Neural progenitor cell (in vitro differentiated cells): ENCODE data around the gene TEDDM1. TPM values are rescaled to one million over a fixed set of nuclear protein-coding genes. Genes with fewer than 3 reads are reported as not detected.

Experiments
- DNase-seq: peaks from one replicate; pipeline ENCODE4 v3.0.0-alpha.2; 2016; ENCODE audit warnings: low spot score
- H2AFZ ChIP-seq: fragments of 200-600 bp; sonication (generic); replicated peaks from 2 replicates; pipeline ENCODE4 v1.6.1; 2016; ENCODE audit warnings: antibody characterized with exemption
- H3F3A ChIP-seq: fragments of 200-600 bp; sonication (generic); 2 replicates; pipeline ENCODE4 v1.6.1; 2016; ENCODE audit warnings: antibody characterized with exemption, low read depth
- H3K27ac ChIP-seq: fragments of 200-600 bp; sonication (generic); 2 replicates; pipeline ENCODE4 v1.5.1; 2016; ENCODE audit warnings: mild to moderate bottlenecking
- H3K27me3 ChIP-seq: fragments of 200-600 bp; sonication (generic); 2 replicates; pipeline ENCODE4 v1.6.1; 2016; ENCODE audit warnings: mild to moderate bottlenecking, moderate library complexity
- H3K36me3 ChIP-seq: fragments of 200-600 bp; sonication (generic); 2 replicates; pipeline ENCODE4 v1.5.1; 2016
- H3K4me1 ChIP-seq: fragments of 200-600 bp; sonication (generic); 2 replicates; pipeline ENCODE4 v1.6.1; 2016; ENCODE audit warnings: mixed run types
- H3K4me2 ChIP-seq: fragments of 200-600 bp; sonication (generic); 2 replicates; pipeline ENCODE4 v1.6.1; 2016
- H3K4me3 ChIP-seq: fragments of 200-600 bp; sonication (generic); 2 replicates; pipeline ENCODE4 v1.5.1; 2016
- H3K79me2 ChIP-seq: fragments of 200-600 bp; sonication (generic); 2 replicates; pipeline ENCODE4 v1.6.1; 2016; ENCODE audit warnings: low read depth
- H3K9ac ChIP-seq: fragments of 200-600 bp; sonication (generic); 2 replicates; pipeline ENCODE4 v1.6.1; 2016
- H3K9me3 ChIP-seq: fragments of 200-600 bp; sonication (generic); 2 replicates; pipeline ENCODE4 v1.5.1; 2016; ENCODE audit warnings: low read depth
- H4K20me1 ChIP-seq: fragments of 200-600 bp; sonication (generic); 2 replicates; pipeline ENCODE4 v1.6.1; 2016; ENCODE audit warnings: low read depth
- H3K27ac Mint-ChIP-seq: 3 replicates; pipeline ENCODE4 v1.8.0; 2021; ENCODE audit warnings: mixed read lengths
- H3K27me3 Mint-ChIP-seq: 2 replicates; pipeline ENCODE4 v1.8.0; 2022; ENCODE audit warnings: low read depth, mild to moderate bottlenecking, inconsistent platforms, moderate library complexity, mixed read lengths; ENCODE audit not compliant: insufficient read depth
- H3K36me3 Mint-ChIP-seq: 3 replicates; pipeline ENCODE4 v1.8.0; 2021; ENCODE audit warnings: mixed read lengths
- H3K4me1 Mint-ChIP-seq: 3 replicates; pipeline ENCODE4 v1.8.0; 2021; ENCODE audit warnings: mixed read lengths
- H3K4me3 Mint-ChIP-seq: 3 replicates; pipeline ENCODE4 v1.8.0; 2021; ENCODE audit warnings: mild to moderate bottlenecking, moderate library complexity, mixed read lengths
- H3K9me3 Mint-ChIP-seq: 3 replicates; pipeline ENCODE4 v1.8.0; 2020; ENCODE audit warnings: mixed read lengths
- CTCF ChIP-seq: fragments of 200-600 bp; sonication (generic); IDR thresholded peaks from 2 replicates; pipeline ENCODE4 v1.5.1; 2017; ENCODE audit warnings: antibody characterized with exemption, mild to moderate bottlenecking
- EZH2 ChIP-seq: fragments of 200-600 bp; sonication (generic); IDR thresholded peaks from 2 replicates; pipeline ENCODE4 v1.6.1; 2017; ENCODE audit warnings: antibody characterized with exemption, mild to moderate bottlenecking, moderate library complexity
- EZH2phosphoT487 ChIP-seq: fragments of 200-600 bp; sonication (generic); IDR thresholded peaks from 2 replicates; pipeline ENCODE4 v1.6.1; 2017; ENCODE audit warnings: antibody characterized with exemption
- total RNA-seq: library from RNA; depleted of rRNA; stranded (reverse); fragments of >200 nt; gene quantifications from 2 replicates; pipeline ENCODE4 v1.2.3, GENCODE V29; 2015; ENCODE audit warnings: low replicate concordance

TEDDM1 gene
- total RNA-seq, 1 donor from 2014 or later, result not detected

- H3K27ac ChIP-seq, result no peak overlapping the region
- no peaks in the 10 kb centered on the region for H3K9me3 Mint-ChIP-seq
Measured at GRCh38 chr1:182413486-182413885, 13.0 kb upstream of the TEDDM1 start.

GRCh38 chr1:182410620-182411273, 10.3 kb upstream of the TEDDM1 start:
- H3K9ac ChIP-seq, result no peak overlapping the region
- no peaks in the 10 kb centered on the region for H3F3A ChIP-seq
- no peak overlapping the region for H3K4me3 Mint-ChIP-seq

More at GRCh38 chr1:182413486-182413885, 13.0 kb upstream of the TEDDM1 start:
- Histone ChIP-seq H3K4me2 (no peak overlapping the region), H3K9ac (no peak overlapping the region), H3K4me3 (no peak overlapping the region), H3K27me3 (no peaks in the 10 kb centered on the region), H3F3A (no peaks in the 10 kb centered on the region), H3K79me2 (no peaks in the 10 kb centered on the region), H2AFZ (no peak overlapping the region), H3K9me3 (no peaks in the 10 kb centered on the region), H3K36me3 (no peaks in the 10 kb centered on the region), H3K4me1 (no peaks in the 10 kb centered on the region), H4K20me1 (no peaks in the 10 kb centered on the region)
- DNase-seq, result no peak
- Mint-ChIP-seq H3K4me3 (no peak overlapping the region), H3K27me3 (peaks cover 4% of the 10 kb centered on the region), H3K4me1 (no peaks in the 10 kb centered on the region), H3K27ac (no peak overlapping the region), H3K36me3 (no peaks in the 10 kb centered on the region)
- TF ChIP-seq EZH2phosphoT487, result no peak
- TF ChIP-seq CTCF, result no peak
- TF ChIP-seq EZH2, result no peak

GRCh38 chr1:182410138-182410537, 9.7 kb upstream of the TEDDM1 start:
- H3K4me3 ChIP-seq, result no peak overlapping the region
- TF ChIP-seq CTCF (no peak), EZH2 (no peak), EZH2phosphoT487 (no peak)
- no peak overlapping the region for H3K27ac ChIP-seq
- H3K9ac ChIP-seq, result no peak overlapping the region
- no peaks in the 10 kb centered on the region for H4K20me1 ChIP-seq
- H3K9me3 Mint-ChIP-seq, result peaks cover 6% of the 10 kb centered on the region
- H3K79me2 ChIP-seq, result no peaks in the 10 kb centered on the region
- no peaks in the 10 kb centered on the region for H3K36me3 Mint-ChIP-seq
- no peak overlapping the region for H3K27ac Mint-ChIP-seq
- peaks cover 3% of the 10 kb centered on the region for H3K27me3 Mint-ChIP-seq
- H3F3A ChIP-seq, result no peaks in the 10 kb centered on the region
- no peak overlapping the region for H2AFZ ChIP-seq
- H3K4me1 Mint-ChIP-seq, result no peaks in the 10 kb centered on the region
- no peak for DNase-seq
- H3K36me3 ChIP-seq, result no peaks in the 10 kb centered on the region
- no peaks in the 10 kb centered on the region for H3K9me3 ChIP-seq
- no peaks in the 10 kb centered on the region for H3K27me3 ChIP-seq
- no peaks in the 10 kb centered on the region for H3K4me1 ChIP-seq
- H3K4me3 Mint-ChIP-seq, result no peak overlapping the region
- no peak overlapping the region for H3K4me2 ChIP-seq

More at GRCh38 chr1:182410620-182411273, 10.3 kb upstream of the TEDDM1 start:
- no peak overlapping the region for H3K4me3 ChIP-seq
- Mint-ChIP-seq H3K36me3 (no peaks in the 10 kb centered on the region), H3K9me3 (peaks cover 2% of the 10 kb centered on the region), H3K4me1 (no peaks in the 10 kb centered on the region), H3K27me3 (peaks cover 6% of the 10 kb centered on the region), H3K27ac (no peak overlapping the region)
- no peaks in the 10 kb centered on the region for H3K9me3 ChIP-seq
- no peak overlapping the region for H3K27ac ChIP-seq
- DNase-seq, result no peak
- no peak overlapping the region for H3K4me2 ChIP-seq
- H3K79me2 ChIP-seq, result no peaks in the 10 kb centered on the region
- no peaks in the 10 kb centered on the region for H4K20me1 ChIP-seq
- no peak overlapping the region for H2AFZ ChIP-seq
- TF ChIP-seq EZH2phosphoT487 (no peak), EZH2 (no peak), CTCF (no peak)
- H3K4me1 ChIP-seq, result no peaks in the 10 kb centered on the region
- no peaks in the 10 kb centered on the region for H3K36me3 ChIP-seq
- no peaks in the 10 kb centered on the region for H3K27me3 ChIP-seq
